Measurements from ENCODE around the gene VCL.
A peak's percentile ranks its signal among the peaks of the same experiment; 100 is the strongest.
"Not testable (repeated sequence)": the region's sequence is repeated elsewhere in the genome, so short reads cannot be mapped to it uniquely, and the experiment has no call there.

VCL gene

GRCh38 chr10:74117738-74118137, 119.8 kb downstream of the VCL start:
- no peak for DNase-seq

- no peak for DNase-seq
These were observed 120.9 kb downstream of the VCL start for GRCh38 chr10:74118804-74119203.

- DNase-seq: no peak
These were observed 123.0 kb downstream of the VCL start for GRCh38 chr10:74120911-74121310.

GRCh38 chr10:74121368-74121767, 123.5 kb downstream of the VCL start:
- no peak for DNase-seq

GRCh38 chr10:74122060-74122459, 124.1 kb downstream of the VCL start:
- no peak for DNase-seq

GRCh38 chr10:74123081-74123480, 125.2 kb downstream of the VCL start:
- no peak for DNase-seq

GRCh38 chr10:74133923-74134820, 136.3 kb downstream of the VCL start:
- DNase-seq: no peak

- DNase-seq: no peak
These were observed 137.5 kb downstream of the VCL start for GRCh38 chr10:74135452-74135851.

- no peak for DNase-seq
These were observed 140.1 kb downstream of the VCL start for GRCh38 chr10:74137992-74138391.

GRCh38 chr10:74138596-74138995, 140.7 kb downstream of the VCL start:
- not testable (repeated sequence) for DNase-seq

- no peak for DNase-seq
These were observed 142.1 kb downstream of the VCL start for GRCh38 chr10:74139981-74140380.

GRCh38 chr10:74140553-74140952, 142.6 kb downstream of the VCL start:
- no peak for DNase-seq

GRCh38 chr10:74145133-74145532, 147.2 kb downstream of the VCL start:
- DNase-seq: no peak

- DNase-seq: not testable (repeated sequence)
These were observed 149.1 kb downstream of the VCL start for GRCh38 chr10:74146980-74147379.

GRCh38 chr10:74150204-74150989, 152.5 kb downstream of the VCL start, which contains the start of gene AP3M1:
AP3M1 (minus strand) TSS chr10:74150828; CDS start chr10:74138379, 12,449 bp downstream.
- DNase-seq: peak; percentile 84

- DNase-seq: peak; percentile 84
These were observed 153.3 kb downstream of the VCL start, which contains the start of gene ADK for GRCh38 chr10:74150990-74151878. ADK (plus strand) TSS chr10:74151221; CDS start chr10:74151279, 58 bp downstream.

- no peak for DNase-seq
These were observed 154.2 kb downstream of the VCL start for GRCh38 chr10:74151879-74152722.

- no peak for DNase-seq
These were observed 155.2 kb downstream of the VCL start for GRCh38 chr10:74153123-74153522.

- DNase-seq: no peak
These were observed 155.8 kb downstream of the VCL start for GRCh38 chr10:74153676-74154075.

GRCh38 chr10:74156919-74157289, 159.0 kb downstream of the VCL start:
- no peak for DNase-seq

- DNase-seq: no peak
These were observed 162.1 kb downstream of the VCL start for GRCh38 chr10:74160013-74160412.
